HepG2 (cell line): ENCODE results near the gene C3orf22. TPM values are rescaled to one million over a fixed set of nuclear protein-coding genes. Genes with fewer than 3 reads are reported as not detected.

Source experiments
- BHLHE40 ChIP-seq: IDR thresholded peaks from 2 replicates; pipeline ENCODE4 v1.6.1; 2011; ENCODE audit warnings: low read length, improper control_type of control experiment
- CHCHD3 ChIP-seq: sonication (generic); formaldehyde crosslinking; IDR thresholded peaks from 2 replicates; pipeline ENCODE4 v1.8.0; 2022; ENCODE audit warnings: mild to moderate bottlenecking, missing genetic modification reagents, moderate library complexity
- HHEX ChIP-seq: IDR thresholded peaks from 2 replicates; pipeline ENCODE4 v1.6.1; 2016; ENCODE audit warnings: control low read depth
- HMG20B ChIP-seq: conservative IDR thresholded peaks from 2 replicates; pipeline ENCODE4 v1.6.1; 2016; ENCODE audit warnings: missing genetic modification reagents, missing compliant biosample characterization
- KDM3A ChIP-seq: IDR thresholded peaks from 2 replicates; pipeline ENCODE4 v1.6.1; 2018; ENCODE audit warnings: low read depth, missing compliant biosample characterization
- KLF16 ChIP-seq, 2 experiments: sonication (generic) in 1 of 2; formaldehyde crosslinking in 1 of 2; IDR thresholded peaks; 2 replicates each; pipeline versions ENCODE4 v1.6.1 to v1.8.0; 2016 to 2023; ENCODE audit warnings: missing genetic modification reagents in 2 of 2, missing compliant biosample characterization in 1 of 2
- KMT2A ChIP-seq: sonication (generic); formaldehyde crosslinking; IDR thresholded peaks from 2 replicates; pipeline ENCODE4 v1.4.0; 2020; ENCODE audit warnings: missing genetic modification reagents
- LBX2 ChIP-seq: sonication (generic); formaldehyde crosslinking; IDR thresholded peaks from 2 replicates; pipeline ENCODE4 v1.5.0; 2020; ENCODE audit warnings: missing genetic modification reagents, mild to moderate bottlenecking, borderline replicate concordance
- NBN ChIP-seq: fragments of 450-650 bp; conservative IDR thresholded peaks from 2 replicates; pipeline ENCODE4 v1.6.1; 2017
- NR2F1 ChIP-seq, 2 experiments: fragments of 450-650 bp in 1 of 2; formaldehyde crosslinking in 1 of 2; IDR thresholded peaks; 2 replicates each; pipeline versions ENCODE4 v1.5.0 to v1.6.1; 2016 to 2020; ENCODE audit warnings: mild to moderate bottlenecking in 1 of 2, missing compliant biosample characterization in 1 of 2, missing genetic modification reagents in 1 of 2, moderate library complexity in 1 of 2
- PAF1 ChIP-seq: IDR thresholded peaks from 2 replicates; pipeline ENCODE4 v1.6.1; 2016; ENCODE audit warnings: missing genetic modification reagents, missing compliant biosample characterization
- SETDB1 ChIP-seq: sonication (generic); formaldehyde crosslinking; IDR thresholded peaks from 2 replicates; pipeline ENCODE4 v1.5.1; 2020; ENCODE audit warnings: missing genetic modification reagents, mild to moderate bottlenecking, borderline replicate concordance
- SMARCE1 ChIP-seq: fragments of 450-650 bp; IDR thresholded peaks from 2 replicates; pipeline ENCODE4 v1.6.1; 2017; ENCODE audit warnings: borderline replicate concordance
- TMF1 ChIP-seq: sonication (generic); formaldehyde crosslinking; IDR thresholded peaks from 2 replicates; pipeline ENCODE4 v1.8.1; 2022; ENCODE audit warnings: low read depth, missing genetic modification reagents
- ZFP36L2 ChIP-seq: sonication (generic); formaldehyde crosslinking; IDR thresholded peaks from 2 replicates; pipeline ENCODE4 v1.4.0; 2020; ENCODE audit warnings: missing genetic modification reagents
- ZNF17 ChIP-seq: sonication (generic); formaldehyde crosslinking; IDR thresholded peaks from 2 replicates; pipeline ENCODE4 v1.5.0; 2020; ENCODE audit warnings: mild to moderate bottlenecking, missing genetic modification reagents
- ZNF331 ChIP-seq: sonication (generic); formaldehyde crosslinking; IDR thresholded peaks from 2 replicates; pipeline ENCODE4 v1.4.0; 2020; ENCODE audit warnings: missing genetic modification reagents
- ZNF431 ChIP-seq: sonication (generic); formaldehyde crosslinking; IDR thresholded peaks from 2 replicates; pipeline ENCODE4 v1.9.0; 2022; ENCODE audit warnings: missing genetic modification reagents, low read depth, mild to moderate bottlenecking, borderline replicate concordance
- ZNF570 ChIP-seq: sonication (generic); formaldehyde crosslinking; IDR thresholded peaks from 2 replicates; pipeline ENCODE4 v1.4.0; 2020; ENCODE audit warnings: mild to moderate bottlenecking, missing genetic modification reagents, borderline replicate concordance
- ZNF607 ChIP-seq: sonication (generic); formaldehyde crosslinking; IDR thresholded peaks from 2 replicates; pipeline ENCODE4 v1.5.1; 2020; ENCODE audit warnings: missing genetic modification reagents, mild to moderate bottlenecking, borderline replicate concordance
- ZNF7 ChIP-seq: IDR thresholded peaks from 2 replicates; pipeline ENCODE4 v1.6.1; 2016; ENCODE audit warnings: missing biosample characterization, missing genetic modification reagents
- ZNF749 ChIP-seq: sonication (generic); formaldehyde crosslinking; IDR thresholded peaks from 2 replicates; pipeline ENCODE4 v1.8.0; 2022; ENCODE audit warnings: mild to moderate bottlenecking, missing genetic modification reagents, moderate library complexity, borderline replicate concordance
- ZNF761 ChIP-seq: sonication (generic); formaldehyde crosslinking; conservative IDR thresholded peaks from 2 replicates; pipeline ENCODE4 v1.4.0; 2020; ENCODE audit warnings: mild to moderate bottlenecking, missing genetic modification reagents
- ZNF776 ChIP-seq: sonication (generic); formaldehyde crosslinking; IDR thresholded peaks from 2 replicates; pipeline ENCODE4 v1.4.0; 2020; ENCODE audit warnings: mild to moderate bottlenecking, missing genetic modification reagents
- polyA plus RNA-seq, 8 experiments: library from polyadenylated mRNA; depleted of rRNA in 3 of 8; stranded (reverse) in 7 of 8; unstranded in 1 of 8; fragments of >200 nt; fragmentation: Illumina TruSeq in 4 of 8; extraction: Trizol in 4 of 8; gene quantifications; 2 replicates each; pipeline versions ENCODE4 v1.2.1 to v1.2.3, GENCODE V29; 2011 to 2016; ENCODE audit warnings: low read depth in 4 of 8, missing spikeins in 1 of 8, mixed read lengths in 1 of 8; ENCODE audit not compliant: insufficient read depth in 1 of 8
- total RNA-seq, 5 experiments: library from RNA; depleted of rRNA; stranded (reverse); fragments of >200 nt; fragmentation: Illumina TruSeq; extraction: Trizol; gene quantifications; 2 replicates each; pipeline ENCODE4 v1.2.3, GENCODE V29; 2016; ENCODE audit warnings: low read depth in 1 of 5
- TF ChIP-seq, protein P1 (sequence below): IDR thresholded peaks from 2 replicates; pipeline ENCODE4 v1.6.1; 2016; ENCODE audit warnings: low read depth
- TF ChIP-seq, protein P2 (sequence below): fragments of 450-650 bp; IDR thresholded peaks from 2 replicates; pipeline ENCODE4 v1.6.1; 2016

The C3orf22 gene
- total and polyA plus RNA-seq, 2 of the 13 experiments (the other 11 are each of a cell fraction or from before 2014, with no cell fraction given), result not detected

DNA sequence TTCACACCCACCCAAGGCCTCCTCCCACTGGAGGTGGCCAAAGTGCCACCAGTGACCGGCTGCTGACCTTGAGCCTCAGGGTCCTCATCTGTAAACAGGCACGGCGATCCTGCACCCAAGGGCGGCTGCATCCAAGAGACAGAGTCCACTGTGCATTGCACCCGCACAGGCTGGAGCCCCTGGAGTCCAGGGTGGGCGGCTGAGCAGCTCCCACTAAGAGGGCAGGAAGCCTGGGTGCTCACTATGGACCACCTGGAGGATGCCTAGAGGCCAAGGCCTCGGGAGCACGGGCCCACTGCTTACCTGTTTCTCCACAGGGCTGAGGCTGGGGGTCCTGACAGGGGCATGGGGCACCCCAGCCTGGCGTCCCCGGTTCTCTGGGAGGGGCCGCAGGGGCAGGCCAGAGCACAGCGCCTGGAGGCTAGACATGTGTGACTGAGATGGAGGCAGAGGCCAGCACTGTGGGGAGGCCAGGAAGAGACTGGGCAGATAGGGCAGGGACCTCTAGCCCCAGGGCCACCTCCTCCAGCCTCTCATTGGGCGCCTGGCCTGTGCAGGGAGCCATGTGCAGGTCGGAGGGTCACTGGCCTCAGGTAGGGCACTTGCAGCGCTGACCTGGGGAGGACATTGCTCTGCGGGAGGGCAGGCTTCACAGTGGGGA lies 41.3 kb downstream of the C3orf22 start, which contains the start of gene UROC1 (continued):
- TF ChIP-seq, protein P1, sequence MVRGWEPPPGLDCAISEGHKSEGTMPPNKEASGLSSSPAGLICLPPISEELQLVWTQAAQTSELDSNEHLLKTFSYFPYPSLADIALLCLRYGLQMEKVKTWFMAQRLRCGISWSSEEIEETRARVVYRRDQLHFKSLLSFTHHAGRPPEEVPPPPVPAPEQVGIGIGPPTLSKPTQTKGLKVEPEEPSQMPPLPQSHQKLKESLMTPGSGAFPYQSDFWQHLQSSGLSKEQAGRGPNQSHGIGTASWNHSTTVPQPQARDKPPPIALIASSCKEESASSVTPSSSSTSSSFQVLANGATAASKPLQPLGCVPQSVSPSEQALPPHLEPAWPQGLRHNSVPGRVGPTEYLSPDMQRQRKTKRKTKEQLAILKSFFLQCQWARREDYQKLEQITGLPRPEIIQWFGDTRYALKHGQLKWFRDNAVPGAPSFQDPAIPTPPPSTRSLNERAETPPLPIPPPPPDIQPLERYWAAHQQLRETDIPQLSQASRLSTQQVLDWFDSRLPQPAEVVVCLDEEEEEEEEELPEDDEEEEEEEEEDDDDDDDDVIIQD (CRISPR knock-in tag), result no peak
- TF ChIP-seq ZNF7 (no peak), PAF1 (no peak), SETDB1 (CRISPR knock-in tag) (no peak), SMARCE1 (no peak), ZNF331 (no peak), ZNF761 (peak; percentile 73; the same call in 1 of the 2 replicates), KMT2A (CRISPR knock-in tag) (0 out of 2 replicates have a peak, but pooled peaks have one; percentile 6), HMG20B (CRISPR knock-in tag) (no peak), ZNF570 (no peak), CHCHD3 (CRISPR knock-in tag) (no peak), KDM3A (CRISPR knock-in tag) (peak; percentile 72; the same call in 1 of the 2 replicates), ZNF17 (CRISPR knock-in tag) (no peak), BHLHE40 (no peak), KLF16 (CRISPR knock-in tag; IDR thresholded peaks at IDR 0.05) (peak in 1 of 2 experiments; percentile 40; a peak in 1 of 4 replicates), ZNF749 (CRISPR knock-in tag) (no peak), TMF1 (no peak), HHEX (CRISPR knock-in tag) (no peak), ZNF607 (CRISPR knock-in tag) (no peak), ZFP36L2 (no peak), NR2F1 (CRISPR knock-in tag; IDR thresholded peaks at IDR 0.05) (peak; percentile 8 to 69; a peak in 2 of 4 replicates), ZNF431 (CRISPR knock-in tag) (no peak), ZNF776 (CRISPR knock-in tag) (no peak; the same call in 1 of the 2 replicates), NBN (no peak), LBX2 (CRISPR knock-in tag) (no peak)
- TF ChIP-seq, protein P2, sequence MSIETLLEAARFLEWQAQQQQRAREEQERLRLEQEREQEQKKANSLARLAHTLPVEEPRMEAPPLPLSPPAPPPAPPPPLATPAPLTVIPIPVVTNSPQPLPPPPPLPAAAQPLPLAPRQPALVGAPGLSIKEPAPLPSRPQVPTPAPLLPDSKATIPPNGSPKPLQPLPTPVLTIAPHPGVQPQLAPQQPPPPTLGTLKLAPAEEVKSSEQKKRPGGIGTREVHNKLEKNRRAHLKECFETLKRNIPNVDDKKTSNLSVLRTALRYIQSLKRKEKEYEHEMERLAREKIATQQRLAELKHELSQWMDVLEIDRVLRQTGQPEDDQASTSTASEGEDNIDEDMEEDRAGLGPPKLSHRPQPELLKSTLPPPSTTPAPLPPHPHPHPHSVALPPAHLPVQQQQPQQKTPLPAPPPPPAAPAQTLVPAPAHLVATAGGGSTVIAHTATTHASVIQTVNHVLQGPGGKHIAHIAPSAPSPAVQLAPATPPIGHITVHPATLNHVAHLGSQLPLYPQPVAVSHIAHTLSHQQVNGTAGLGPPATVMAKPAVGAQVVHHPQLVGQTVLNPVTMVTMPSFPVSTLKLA, result no peak
